Lung (tissue), 12 donors: ENCODE results near the gene KIF2C. TPM values are rescaled to one million over a fixed set of nuclear protein-coding genes. Genes with fewer than 3 reads are reported as not detected.

Source experiments
- ATAC-seq: fragments of 200-7000 bp; cut with Tn5 transposase; one replicate; pipeline ENCODE4 v1.9.1; 2020; ENCODE audit warnings: moderate number of reproducible peaks; ENCODE audit not compliant: insufficient read depth, low FRiP score
- DNase-seq, 3 donors: peaks; one replicate each; pipeline ENCODE4 v3.0.0-alpha.2; 2013 to 2017
- H3K27ac ChIP-seq, 2 donors: one replicate each; pipeline ENCODE4 v1.5.1; 2013; ENCODE audit warnings: mild to moderate bottlenecking in 2 of 2, moderate library complexity in 2 of 2, control low read depth in 1 of 2, inconsistent platforms in 1 of 2, low read depth in 1 of 2, low read length in 1 of 2
- H3K27me3 ChIP-seq, 3 donors: one replicate each; pipeline ENCODE4 v1.5.1; 2013; ENCODE audit warnings: low read length in 2 of 3; ENCODE audit not compliant: control insufficient read depth in 3 of 3, insufficient read depth in 3 of 3
- H3K36me3 ChIP-seq, 4 donors: one replicate each; pipeline ENCODE4 v1.5.1; 2013; ENCODE audit warnings: low read length in 4 of 4, mild to moderate bottlenecking in 1 of 4, moderate library complexity in 1 of 4; ENCODE audit not compliant: control insufficient read depth in 4 of 4, insufficient read depth in 4 of 4
- H3K4me1 ChIP-seq, 5 donors: one replicate each; pipeline ENCODE4 v1.5.1; 2013; ENCODE audit warnings: low read length in 5 of 5, mild to moderate bottlenecking in 2 of 5, moderate library complexity in 1 of 5; ENCODE audit not compliant: control insufficient read depth in 5 of 5, insufficient read depth in 5 of 5
- H3K4me3 ChIP-seq: one replicate; pipeline ENCODE4 v1.5.1; 2013; ENCODE audit warnings: mild to moderate bottlenecking, control low read depth, moderate library complexity
- H3K9ac ChIP-seq, 2 donors: one replicate each; pipeline ENCODE4 v1.5.1; 2013; ENCODE audit warnings: low read length in 2 of 2, control low read depth in 1 of 2; ENCODE audit not compliant: insufficient read depth in 1 of 2
- H3K9me3 ChIP-seq, 4 donors: one replicate each; pipeline ENCODE4 v1.5.1; 2013; ENCODE audit warnings: low read length in 3 of 4, mild to moderate bottlenecking in 1 of 4, moderate library complexity in 1 of 4; ENCODE audit not compliant: control insufficient read depth in 4 of 4, insufficient read depth in 3 of 4
- CTCF ChIP-seq: IDR thresholded peaks from 2 replicates; pipeline ENCODE4 v1.5.1; 2012; ENCODE audit warnings: mild to moderate bottlenecking; ENCODE audit errors: control extremely low read depth, extremely low read depth
- WGBS, 2 donors: extraction: QIAGEN DNeasy Blood & Tissue Kit; methylation state at CpG; one replicate each; pipeline ENCODE4 v1.1.7; 2013; 5-methylcytosine and 5-hydroxymethylcytosine counted together
- polyA plus RNA-seq, 2 donors: library from polyadenylated mRNA; stranded (reverse); fragments of 200-250 nt; gene quantifications; one replicate each; pipeline ENCODE4 v1.2.1, GENCODE V29; 2013
- total RNA-seq, 2 donors: library from RNA; depleted of rRNA in 1 of 2; stranded (reverse); fragments of >200 nt in 1 of 2; gene quantifications; one replicate each; pipeline ENCODE4 v1.2.1, GENCODE V29; 2014 to 2021
- donor health status: control.
- donor health status: control.
- donor health status: Bipolar disorder and iron deficiency.
- donor health status: healthy.
- donor health status: DM: yes; HTN: yes; CAD: no.

Gene KIF2C
- total and polyA plus RNA-seq, 4 donors, result 1.5 to 3.5 (median 2.1) TPM

GRCh38 chr1:44786138-44786840, 46.7 kb downstream of the KIF2C start:
- DNase-seq, result peak; percentile 64 to 78 (median 78)
- peaks cover 0 to 2% (median 0%) of the 10 kb centered on the region in 4 donors for H3K36me3 ChIP-seq
- no peaks in the 10 kb centered on the region for H3K27me3 ChIP-seq
- 4 to 7% methylated on average over 49 of the region's 49 CpGs for WGBS, 2 donors
- TF ChIP-seq CTCF, result peak; percentile 89
- H3K27ac ChIP-seq, result peak overlapping the region in 1 of 2 donors; percentile 66
- peaks cover 5 to 30% (median 8%) of the 10 kb centered on the region in 5 donors for H3K4me1 ChIP-seq
- H3K4me3 ChIP-seq, result no peak overlapping the region
- peak; percentile 68 for ATAC-seq
- H3K9me3 ChIP-seq, result no peaks in the 10 kb centered on the region
- no peak overlapping the region for H3K9ac ChIP-seq

- no peak overlapping the region for H3K4me3 ChIP-seq
- H3K27ac ChIP-seq, result peak overlapping the region in 1 of 2 donors; percentile 66
- ATAC-seq (no peak), DNase-seq (no peak)
- peaks cover 5 to 30% (median 8%) of the 10 kb centered on the region in 5 donors for H3K4me1 ChIP-seq
- H3K9me3 ChIP-seq, result no peaks in the 10 kb centered on the region
- no peaks in the 10 kb centered on the region for H3K27me3 ChIP-seq
- WGBS, 2 donors, result 75 to 81% methylated on average over 9 of the region's 9 CpGs
- H3K9ac ChIP-seq, result no peak overlapping the region
- no peaks in the 10 kb centered on the region for H3K36me3 ChIP-seq
- no peak for TF ChIP-seq CTCF
These were observed 47.3 kb downstream of the KIF2C start for GRCh38 chr1:44786841-44787426.

- H3K36me3 ChIP-seq, result no peaks in the 10 kb centered on the region
- no peak overlapping the region for H3K4me3 ChIP-seq
- no peaks in the 10 kb centered on the region for H3K27me3 ChIP-seq
- WGBS, 2 donors, result 96% methylated on average over 10 of the region's 10 CpGs
- H3K4me1 ChIP-seq, result peaks cover 5 to 30% (median 8%) of the 10 kb centered on the region in 5 donors
- H3K9ac ChIP-seq, result no peak overlapping the region
- ATAC-seq (no peak), DNase-seq (no peak)
- H3K9me3 ChIP-seq, result no peaks in the 10 kb centered on the region
- peak overlapping the region in 1 of 2 donors; percentile 36 for H3K27ac ChIP-seq
- TF ChIP-seq CTCF, result no peak
These were observed 47.9 kb downstream of the KIF2C start for GRCh38 chr1:44787506-44787905.
